GM23338 (cell line): ENCODE data around the gene ERVH48-1. TPM values are rescaled to one million over a fixed set of nuclear protein-coding genes. Genes with fewer than 3 reads are reported as not detected.
"Not testable (repeated sequence)": the region's sequence is repeated elsewhere in the genome, so short reads cannot be mapped to it uniquely, and the experiment has no call there.

Source experiments
- ATAC-seq: fragments of 200-7000 bp; cut with Tn5 transposase; 3 replicates; pipeline ENCODE4 v1.9.1; 2020
- DNase-seq: peaks from one replicate; pipeline ENCODE4 v3.0.0-alpha.2; 2015; ENCODE audit warnings: low spot score
- H2AFZ ChIP-seq: fragments of 200-600 bp; sonication (generic); 2 replicates; pipeline ENCODE4 v1.8.0; 2016; ENCODE audit warnings: antibody characterized with exemption, mild to moderate bottlenecking, moderate library complexity
- H3F3A ChIP-seq: fragments of 200-600 bp; sonication (generic); replicated peaks from 2 replicates; pipeline ENCODE4 v1.8.0; 2017; ENCODE audit warnings: antibody characterized with exemption, mixed run types, low read depth
- H3K27ac ChIP-seq: fragments of 200-600 bp; sonication (generic); 2 replicates; pipeline ENCODE4 v1.6.1; 2016; ENCODE audit warnings: low read depth
- H3K27me3 ChIP-seq: fragments of 200-600 bp; sonication (generic); 2 replicates; pipeline ENCODE4 v1.8.0; 2016; ENCODE audit warnings: mild to moderate bottlenecking, mixed run types, moderate library complexity; ENCODE audit not compliant: insufficient read depth
- H3K36me3 ChIP-seq: fragments of 200-600 bp; sonication (generic); 2 replicates; pipeline ENCODE4 v1.8.0; 2016; ENCODE audit warnings: mild to moderate bottlenecking; ENCODE audit not compliant: insufficient read depth
- H3K4me1 ChIP-seq: fragments of 200-600 bp; sonication (generic); 2 replicates; pipeline ENCODE4 v1.8.0; 2016; ENCODE audit warnings: mild to moderate bottlenecking, moderate library complexity; ENCODE audit not compliant: insufficient read depth
- H3K4me2 ChIP-seq: fragments of 200-600 bp; sonication (generic); 2 replicates; pipeline ENCODE4 v1.7.1; 2017; ENCODE audit warnings: mixed run types
- H3K4me3 ChIP-seq: fragments of 200-600 bp; sonication (generic); 2 replicates; pipeline ENCODE4 v1.6.1; 2016; ENCODE audit warnings: mixed run types
- H3K79me2 ChIP-seq: fragments of 200-600 bp; sonication (generic); replicated peaks from 2 replicates; pipeline ENCODE4 v1.8.0; 2017; ENCODE audit warnings: mild to moderate bottlenecking; ENCODE audit not compliant: insufficient read depth
- H3K9me2 ChIP-seq: fragments of 200-600 bp; sonication (generic); 2 replicates; pipeline ENCODE4 v1.8.0; 2017; ENCODE audit not compliant: insufficient read depth
- H4K20me1 ChIP-seq: fragments of 200-600 bp; sonication (generic); replicated peaks from 2 replicates; pipeline ENCODE4 v1.8.0; 2017; ENCODE audit warnings: mild to moderate bottlenecking; ENCODE audit not compliant: insufficient read depth
- H3K27ac Mint-ChIP-seq: 2 replicates; pipeline ENCODE4 v1.8.0; 2020; ENCODE audit warnings: inconsistent platforms, mild to moderate bottlenecking, moderate library complexity, mixed read lengths
- H3K27me3 Mint-ChIP-seq: 3 replicates; pipeline ENCODE4 v1.8.0; 2022; ENCODE audit warnings: low read depth, mild to moderate bottlenecking, moderate library complexity, mixed read lengths, inconsistent platforms; ENCODE audit not compliant: insufficient read depth, poor library complexity
- H3K36me3 Mint-ChIP-seq: 3 replicates; pipeline ENCODE4 v1.8.0; 2021; ENCODE audit warnings: low read depth, mild to moderate bottlenecking, inconsistent platforms, moderate library complexity, mixed read lengths
- H3K4me1 Mint-ChIP-seq: 3 replicates; pipeline ENCODE4 v1.8.0; 2020; ENCODE audit warnings: mild to moderate bottlenecking, inconsistent platforms, mixed read lengths
- H3K4me3 Mint-ChIP-seq: 3 replicates; pipeline ENCODE4 v1.8.0; 2021; ENCODE audit warnings: moderate library complexity, mild to moderate bottlenecking, inconsistent platforms, mixed read lengths
- H3K9me3 Mint-ChIP-seq: 3 replicates; pipeline ENCODE4 v1.8.0; 2020; ENCODE audit warnings: moderate library complexity, mild to moderate bottlenecking, inconsistent platforms, mixed read lengths
- NANOG ChIP-seq: IDR thresholded peaks from 2 replicates; pipeline ENCODE4 v1.6.1; 2016; ENCODE audit warnings: antibody characterized with exemption, borderline replicate concordance
- POLR2AphosphoS5 ChIP-seq: IDR thresholded peaks from 2 replicates; pipeline ENCODE4 v1.6.1; 2016; ENCODE audit warnings: antibody characterized with exemption, low read depth
- polyA plus RNA-seq: library from polyadenylated mRNA; unstranded; fragments of >200 nt; fragmentation: Nextera tagmentation; extraction: Ambion mirVana; gene quantifications from 2 replicates; pipeline ENCODE4 v1.2.1, GENCODE V29; 2016
- total RNA-seq: library from RNA; depleted of rRNA; stranded (reverse); fragments of >200 nt; shearing (Covaris generic); gene quantifications from 2 replicates; pipeline ENCODE4 v1.2.3, GENCODE V29; 2014

Gene ERVH48-1
- total and polyA plus RNA-seq, 2 experiments from 2014 or later: 31.7 to 37.0 TPM

GRCh38 chr21:42937034-42937940 is 11.9 kb upstream of the ERVH48-1 start:
- not testable (repeated sequence) for H3K4me3 ChIP-seq, H2AFZ ChIP-seq, H3K36me3 Mint-ChIP-seq, H3K36me3 ChIP-seq, H4K20me1 ChIP-seq, H3K4me3 Mint-ChIP-seq, H3K27me3 ChIP-seq, H3K79me2 ChIP-seq, H3K9me2 ChIP-seq, H3K9me3 Mint-ChIP-seq
- Histone ChIP-seq H3K4me2 (0 out of 2 replicates have a peak overlapping the region, but pooled peaks have one; percentile 11), H3K4me1 (peaks cover 27% of the 10 kb centered on the region), H3F3A (peaks cover 15% of the 10 kb centered on the region; the same call in 1 of the 2 replicates), H3K27ac (peak overlapping the region; percentile 99)
- DNase-seq: peak; percentile 66
- 0 out of 2 replicates have a peak, but pooled peaks have one; percentile 29 for TF ChIP-seq POLR2AphosphoS5
- TF ChIP-seq NANOG: peak; percentile 20; the same call in 1 of the 2 replicates
- H3K4me1 Mint-ChIP-seq: peaks cover 54% of the 10 kb centered on the region
- peak; percentile 76 for ATAC-seq
- H3K27ac Mint-ChIP-seq: peak overlapping the region; percentile 96
- H3K27me3 Mint-ChIP-seq: peaks cover 14% of the 10 kb centered on the region

GRCh38 chr21:42936360-42936759 is 10.9 kb upstream of the ERVH48-1 start:
- Histone ChIP-seq H3F3A (peaks cover 15% of the 10 kb centered on the region; the same call in 1 of the 2 replicates), H3K4me1 (peaks cover 27% of the 10 kb centered on the region), H3K27ac (peak overlapping the region; percentile 99)
- not testable (repeated sequence) for H3K4me2 ChIP-seq, DNase-seq, H3K4me3 ChIP-seq, H4K20me1 ChIP-seq, H3K9me3 Mint-ChIP-seq, H3K36me3 ChIP-seq, H3K9me2 ChIP-seq, H3K27me3 ChIP-seq, H3K4me3 Mint-ChIP-seq, H2AFZ ChIP-seq, ATAC-seq, H3K79me2 ChIP-seq, H3K36me3 Mint-ChIP-seq
- H3K4me1 Mint-ChIP-seq: peaks cover 57% of the 10 kb centered on the region
- peaks cover 14% of the 10 kb centered on the region for H3K27me3 Mint-ChIP-seq
- peak overlapping the region; percentile 96 for H3K27ac Mint-ChIP-seq

DNA sequence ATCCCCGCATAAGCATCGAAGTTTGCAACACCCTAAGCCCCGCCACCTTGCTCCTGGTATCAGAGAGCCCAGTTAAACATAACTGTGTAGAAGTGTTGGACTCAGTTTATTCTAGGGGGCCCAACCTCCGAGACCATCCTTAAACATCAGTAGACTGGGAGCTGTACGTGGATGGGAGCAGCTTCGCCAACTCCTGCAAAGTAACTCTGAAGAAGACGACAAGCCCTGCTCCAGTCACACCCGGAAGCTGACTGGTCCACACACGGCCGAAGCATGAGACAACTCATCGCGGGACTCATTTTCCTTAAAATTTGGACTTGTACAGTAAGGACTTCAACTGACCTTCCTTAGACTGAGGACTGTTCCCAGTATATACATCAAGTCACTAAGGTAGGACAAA is 8.5 kb upstream of the ERVH48-1 start:
- ATAC-seq, H3K36me3 Mint-ChIP-seq, H3K4me3 ChIP-seq, H3K36me3 ChIP-seq, H3K9me3 Mint-ChIP-seq, H3K4me2 ChIP-seq, H3K27ac Mint-ChIP-seq, H3K9me2 ChIP-seq, DNase-seq, H3K27me3 ChIP-seq, H3K4me3 Mint-ChIP-seq, H3K79me2 ChIP-seq, H4K20me1 ChIP-seq, H2AFZ ChIP-seq: not testable (repeated sequence)
- H3K4me1 Mint-ChIP-seq: peaks cover 58% of the 10 kb centered on the region
- H3K27ac ChIP-seq: 0 out of 2 replicates have a peak overlapping the region, but pooled peaks have one; percentile 9
- H3F3A ChIP-seq: peaks cover 20% of the 10 kb centered on the region; the same call in 1 of the 2 replicates
- H3K4me1 ChIP-seq: peaks cover 22% of the 10 kb centered on the region
- H3K27me3 Mint-ChIP-seq: peaks cover 11% of the 10 kb centered on the region

DNA sequence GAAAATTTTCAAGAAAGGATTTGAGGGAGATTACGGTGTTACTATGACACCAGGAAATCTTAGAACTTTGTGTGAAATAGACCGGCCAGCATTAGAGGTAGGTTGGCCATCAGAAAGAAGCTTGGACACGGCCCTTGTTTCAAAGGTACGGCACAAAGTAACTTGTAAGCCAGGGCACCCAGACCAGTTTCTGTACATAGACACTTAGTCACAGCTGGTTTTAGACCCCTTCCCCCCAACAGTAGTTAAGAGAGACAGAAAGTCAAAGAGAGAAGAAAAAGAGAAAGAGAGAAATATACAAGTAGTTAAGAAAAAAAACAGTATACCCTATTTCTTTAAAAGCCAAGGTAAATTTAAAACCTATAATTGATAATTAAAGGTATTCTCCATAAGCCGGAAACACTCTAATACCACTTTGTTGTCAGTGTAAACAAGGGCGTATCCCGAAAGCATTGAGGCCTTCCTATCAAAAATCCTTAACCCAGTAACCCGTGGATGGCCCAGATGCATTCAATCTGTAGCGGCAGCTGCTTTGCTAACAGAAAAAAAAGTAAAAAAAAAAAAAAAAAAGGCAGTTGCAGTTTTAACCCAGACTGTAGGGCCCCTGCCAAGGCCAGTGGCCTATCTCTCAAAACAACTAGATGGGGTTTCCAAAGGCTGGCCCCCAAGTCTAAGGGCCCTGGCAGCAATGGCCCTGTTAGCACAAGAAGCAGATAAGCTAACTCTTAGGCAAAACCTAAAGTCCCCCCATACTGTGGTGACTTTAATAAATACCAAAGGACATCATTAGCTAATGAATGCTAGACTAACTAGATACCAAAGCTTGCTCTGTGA is 7.9 kb upstream of the ERVH48-1 start:
- not testable (repeated sequence) for H3K4me3 Mint-ChIP-seq, H3K9me2 ChIP-seq, H2AFZ ChIP-seq, H3K36me3 ChIP-seq, H3K79me2 ChIP-seq, ATAC-seq, H3K27me3 Mint-ChIP-seq, H4K20me1 ChIP-seq, H3K9me3 Mint-ChIP-seq, H3K4me3 ChIP-seq, H3K4me2 ChIP-seq, DNase-seq, H3K27me3 ChIP-seq, H3K36me3 Mint-ChIP-seq
- H3K4me1 Mint-ChIP-seq: peaks cover 52% of the 10 kb centered on the region
- Histone ChIP-seq H3F3A (peaks cover 17% of the 10 kb centered on the region; the same call in 1 of the 2 replicates), H3K27ac (peak overlapping the region; percentile 68; the same call in 1 of the 2 replicates), H3K4me1 (peaks cover 22% of the 10 kb centered on the region)
- peak overlapping the region; percentile 84 for H3K27ac Mint-ChIP-seq

DNA sequence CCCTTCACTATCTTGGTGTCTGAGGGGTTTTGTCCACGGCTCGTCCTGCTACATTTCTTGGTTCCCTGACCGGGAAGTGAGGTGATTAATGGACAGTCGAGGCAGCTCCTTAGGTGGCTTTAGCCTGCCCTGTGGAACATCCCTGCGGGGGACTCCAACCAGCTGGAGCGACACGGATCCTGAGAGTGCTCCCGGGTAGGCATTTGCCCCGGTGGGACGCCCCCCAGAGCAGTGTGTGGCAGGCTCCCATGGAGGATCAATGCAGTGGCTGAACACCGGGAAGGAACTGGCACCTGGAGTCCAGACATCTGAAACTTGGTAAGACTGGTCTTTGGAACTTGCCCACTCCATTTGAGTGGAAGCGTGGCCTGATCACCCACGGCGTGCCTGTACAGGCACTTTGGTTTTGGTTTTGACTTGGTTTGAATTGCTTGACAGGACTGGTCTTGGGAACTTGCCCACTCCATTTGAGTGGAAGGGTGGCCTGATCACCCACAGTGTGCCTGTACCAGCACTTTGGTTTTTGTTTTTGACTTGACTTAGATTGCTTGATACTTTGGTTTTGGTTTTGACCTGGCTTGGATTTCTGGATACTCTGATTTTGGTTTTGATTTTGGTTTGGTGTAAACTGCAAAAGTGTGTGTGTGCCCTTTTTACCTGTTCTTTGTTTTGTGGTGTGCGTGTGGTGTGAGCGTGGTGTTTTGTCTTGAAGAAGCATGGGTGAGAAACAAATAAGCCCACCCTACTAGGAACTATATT is 7.1 kb upstream of the ERVH48-1 start:
- H3K4me3 Mint-ChIP-seq, DNase-seq, H3K36me3 Mint-ChIP-seq, H4K20me1 ChIP-seq, H3K9me3 Mint-ChIP-seq, ATAC-seq, H3K36me3 ChIP-seq, H3K4me3 ChIP-seq, H3K27me3 Mint-ChIP-seq, H3K4me2 ChIP-seq, H3K27me3 ChIP-seq, H2AFZ ChIP-seq, H3K9me2 ChIP-seq, H3K79me2 ChIP-seq: not testable (repeated sequence)
- H3K4me1 ChIP-seq: peaks cover 18% of the 10 kb centered on the region
- Mint-ChIP-seq H3K27ac (peak overlapping the region; percentile 84), H3K4me1 (peaks cover 49% of the 10 kb centered on the region)
- peak overlapping the region; percentile 68; the same call in 1 of the 2 replicates for H3K27ac ChIP-seq
- H3F3A ChIP-seq: peaks cover 13% of the 10 kb centered on the region; the same call in 1 of the 2 replicates
